ENCODE measurements around the gene WFDC6. TPM values are rescaled to one million over a fixed set of nuclear protein-coding genes. Genes with fewer than 3 reads are reported as not detected.

Gene WFDC6
- total and polyA plus RNA-seq, 2 of the 8 experiments (the other 6 are each of a cell fraction or from before 2014, with no cell fraction given), result not detected

GRCh38 chr20:45578231-45578630, 38.9 kb upstream of the WFDC6 start (continued):
- TF ChIP-seq CHD7 (IDR thresholded peaks at IDR 0.05; ENCODE audit: insufficient replicate concordance, low read length) (no peak), CHD1 (IDR thresholded peaks at IDR 0.05; ENCODE audit: low read depth, low read length) (no peak), USF2 (IDR thresholded peaks at IDR 0.05; ENCODE audit: low read length) (no peak), ZNF274 (IDR thresholded peaks at IDR 0.05; ENCODE audit: borderline replicate concordance, extremely low read depth, low read length) (no peak), RXRA (IDR thresholded peaks at IDR 0.05; ENCODE audit: insufficient read depth, low read depth, low read length) (no peak), HDAC6 (IDR thresholded peaks at IDR 0.05; ENCODE audit: low read depth, low read length) (no peak), RAD21 (IDR thresholded peaks at IDR 0.05 in 1 of 2, conservative IDR thresholded peaks at IDR 0.05 in 1 of 2; ENCODE audit: low read depth in 2 of 2, low read length in 2 of 2) (no peak), PHF8 (conservative IDR thresholded peaks at IDR 0.05; ENCODE audit: low read depth, low read length) (no peak), SP4 (IDR thresholded peaks at IDR 0.05; ENCODE audit: low read length) (no peak), JUN (IDR thresholded peaks at IDR 0.05; ENCODE audit: low read depth, low read length) (no peak), KDM5A (IDR thresholded peaks at IDR 0.05; ENCODE audit: low read length) (no peak)
